Neural cell (in vitro differentiated cells): ENCODE data around the gene GPATCH2L.
A peak's percentile ranks its signal among the peaks of the same experiment; 100 is the strongest.

Experiments
- EP300 ChIP-seq: fragments of 450-650 bp; conservative IDR thresholded peaks from 2 replicates; pipeline ENCODE4 v1.6.1; 2014; ENCODE audit warnings: antibody characterized with exemption, mild to moderate bottlenecking, moderate library complexity; ENCODE audit not compliant: poor library complexity, severe bottlenecking
- EZH2 ChIP-seq: fragments of 200-600, 300-800 bp; shearing (Covaris generic), sonication (generic); IDR thresholded peaks from 2 replicates; pipeline ENCODE4 v1.6.1; 2014; ENCODE audit warnings: antibody characterized with exemption, low read length, borderline replicate concordance, mild to moderate bottlenecking; ENCODE audit not compliant: insufficient read depth, poor library complexity, severe bottlenecking
- POLR2AphosphoS5 ChIP-seq: IDR thresholded peaks from 2 replicates; pipeline ENCODE4 v1.6.1; 2012
- RAD21 ChIP-seq: fragments of 450-650 bp; conservative IDR thresholded peaks from 2 replicates; pipeline ENCODE4 v1.6.1; 2014; ENCODE audit warnings: antibody characterized with exemption, mild to moderate bottlenecking, moderate library complexity
- SMC3 ChIP-seq: fragments of 450-650 bp; conservative IDR thresholded peaks from 2 replicates; pipeline ENCODE4 v1.6.1; 2014; ENCODE audit warnings: antibody characterized with exemption, mild to moderate bottlenecking, moderate library complexity; ENCODE audit not compliant: poor library complexity
- TF ChIP-seq, protein P1 (sequence below): fragments of 450-650 bp; IDR thresholded peaks from 2 replicates; pipeline ENCODE4 v1.5.1; 2014; ENCODE audit warnings: antibody characterized with exemption, mild to moderate bottlenecking, moderate library complexity; ENCODE audit not compliant: poor library complexity, severe bottlenecking
- TF ChIP-seq, protein P2 (sequence below): IDR thresholded peaks from 2 replicates; pipeline ENCODE4 v1.6.1; 2012; ENCODE audit warnings: borderline replicate concordance

GRCh38 chr14:76151398-76152332, at the start of gene GPATCH2L:
- TF ChIP-seq POLR2AphosphoS5, result peak; percentile 96
- TF ChIP-seq, protein P1, sequence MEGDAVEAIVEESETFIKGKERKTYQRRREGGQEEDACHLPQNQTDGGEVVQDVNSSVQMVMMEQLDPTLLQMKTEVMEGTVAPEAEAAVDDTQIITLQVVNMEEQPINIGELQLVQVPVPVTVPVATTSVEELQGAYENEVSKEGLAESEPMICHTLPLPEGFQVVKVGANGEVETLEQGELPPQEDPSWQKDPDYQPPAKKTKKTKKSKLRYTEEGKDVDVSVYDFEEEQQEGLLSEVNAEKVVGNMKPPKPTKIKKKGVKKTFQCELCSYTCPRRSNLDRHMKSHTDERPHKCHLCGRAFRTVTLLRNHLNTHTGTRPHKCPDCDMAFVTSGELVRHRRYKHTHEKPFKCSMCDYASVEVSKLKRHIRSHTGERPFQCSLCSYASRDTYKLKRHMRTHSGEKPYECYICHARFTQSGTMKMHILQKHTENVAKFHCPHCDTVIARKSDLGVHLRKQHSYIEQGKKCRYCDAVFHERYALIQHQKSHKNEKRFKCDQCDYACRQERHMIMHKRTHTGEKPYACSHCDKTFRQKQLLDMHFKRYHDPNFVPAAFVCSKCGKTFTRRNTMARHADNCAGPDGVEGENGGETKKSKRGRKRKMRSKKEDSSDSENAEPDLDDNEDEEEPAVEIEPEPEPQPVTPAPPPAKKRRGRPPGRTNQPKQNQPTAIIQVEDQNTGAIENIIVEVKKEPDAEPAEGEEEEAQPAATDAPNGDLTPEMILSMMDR, result no peak
- no peak for TF ChIP-seq EP300
- no peak for TF ChIP-seq EZH2
- peak; percentile 42 for TF ChIP-seq RAD21
- TF ChIP-seq, protein P2, sequence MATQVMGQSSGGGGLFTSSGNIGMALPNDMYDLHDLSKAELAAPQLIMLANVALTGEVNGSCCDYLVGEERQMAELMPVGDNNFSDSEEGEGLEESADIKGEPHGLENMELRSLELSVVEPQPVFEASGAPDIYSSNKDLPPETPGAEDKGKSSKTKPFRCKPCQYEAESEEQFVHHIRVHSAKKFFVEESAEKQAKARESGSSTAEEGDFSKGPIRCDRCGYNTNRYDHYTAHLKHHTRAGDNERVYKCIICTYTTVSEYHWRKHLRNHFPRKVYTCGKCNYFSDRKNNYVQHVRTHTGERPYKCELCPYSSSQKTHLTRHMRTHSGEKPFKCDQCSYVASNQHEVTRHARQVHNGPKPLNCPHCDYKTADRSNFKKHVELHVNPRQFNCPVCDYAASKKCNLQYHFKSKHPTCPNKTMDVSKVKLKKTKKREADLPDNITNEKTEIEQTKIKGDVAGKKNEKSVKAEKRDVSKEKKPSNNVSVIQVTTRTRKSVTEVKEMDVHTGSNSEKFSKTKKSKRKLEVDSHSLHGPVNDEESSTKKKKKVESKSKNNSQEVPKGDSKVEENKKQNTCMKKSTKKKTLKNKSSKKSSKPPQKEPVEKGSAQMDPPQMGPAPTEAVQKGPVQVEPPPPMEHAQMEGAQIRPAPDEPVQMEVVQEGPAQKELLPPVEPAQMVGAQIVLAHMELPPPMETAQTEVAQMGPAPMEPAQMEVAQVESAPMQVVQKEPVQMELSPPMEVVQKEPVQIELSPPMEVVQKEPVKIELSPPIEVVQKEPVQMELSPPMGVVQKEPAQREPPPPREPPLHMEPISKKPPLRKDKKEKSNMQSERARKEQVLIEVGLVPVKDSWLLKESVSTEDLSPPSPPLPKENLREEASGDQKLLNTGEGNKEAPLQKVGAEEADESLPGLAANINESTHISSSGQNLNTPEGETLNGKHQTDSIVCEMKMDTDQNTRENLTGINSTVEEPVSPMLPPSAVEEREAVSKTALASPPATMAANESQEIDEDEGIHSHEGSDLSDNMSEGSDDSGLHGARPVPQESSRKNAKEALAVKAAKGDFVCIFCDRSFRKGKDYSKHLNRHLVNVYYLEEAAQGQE, result peak; percentile 54
- peak; percentile 37 for TF ChIP-seq SMC3
